Thyroid gland (tissue), 4 donors: ENCODE measurements around the gene SSTR4.

Experiments
- POLR2A ChIP-seq, 2 donors: fragments of 450-650 bp; IDR thresholded peaks; one replicate each; pipeline ENCODE4 v1.6.1; 2017; ENCODE audit warnings: antibody characterized with exemption in 2 of 2, mild to moderate bottlenecking in 2 of 2, moderate library complexity in 1 of 2
- TF ChIP-seq, protein P1 (sequence below), 6 experiments: fragments of 200-600 bp in 3 of 6; fragments of 450-650 bp in 3 of 6; sonication (generic) in 3 of 6; IDR thresholded peaks; one replicate each; pipeline ENCODE4 v1.5.1; 2016 to 2019; ENCODE audit warnings: antibody characterized with exemption in 6 of 6, mild to moderate bottlenecking in 2 of 6, inconsistent platforms in 1 of 6, moderate library complexity in 1 of 6

DNA sequence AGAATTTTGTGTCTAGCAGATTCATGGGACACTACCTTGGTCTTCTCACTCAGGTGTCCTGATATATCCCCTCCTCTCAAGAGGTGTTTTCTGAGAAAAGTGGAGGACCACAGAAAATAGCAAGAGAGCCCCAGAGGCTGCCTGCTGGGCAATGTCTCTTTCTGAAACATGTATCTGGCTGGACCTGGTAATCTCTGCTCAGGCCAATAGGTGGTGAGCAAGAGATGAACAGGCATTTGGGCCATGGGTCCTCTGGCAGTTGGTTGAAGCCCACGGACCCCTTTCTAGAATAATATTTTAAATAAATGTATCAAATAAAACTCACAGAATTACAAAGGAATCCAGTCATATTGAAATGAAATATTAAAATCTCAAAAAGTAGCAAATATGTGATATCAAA is 23.1 kb downstream of the SSTR4 start:
- TF ChIP-seq, protein P1, sequence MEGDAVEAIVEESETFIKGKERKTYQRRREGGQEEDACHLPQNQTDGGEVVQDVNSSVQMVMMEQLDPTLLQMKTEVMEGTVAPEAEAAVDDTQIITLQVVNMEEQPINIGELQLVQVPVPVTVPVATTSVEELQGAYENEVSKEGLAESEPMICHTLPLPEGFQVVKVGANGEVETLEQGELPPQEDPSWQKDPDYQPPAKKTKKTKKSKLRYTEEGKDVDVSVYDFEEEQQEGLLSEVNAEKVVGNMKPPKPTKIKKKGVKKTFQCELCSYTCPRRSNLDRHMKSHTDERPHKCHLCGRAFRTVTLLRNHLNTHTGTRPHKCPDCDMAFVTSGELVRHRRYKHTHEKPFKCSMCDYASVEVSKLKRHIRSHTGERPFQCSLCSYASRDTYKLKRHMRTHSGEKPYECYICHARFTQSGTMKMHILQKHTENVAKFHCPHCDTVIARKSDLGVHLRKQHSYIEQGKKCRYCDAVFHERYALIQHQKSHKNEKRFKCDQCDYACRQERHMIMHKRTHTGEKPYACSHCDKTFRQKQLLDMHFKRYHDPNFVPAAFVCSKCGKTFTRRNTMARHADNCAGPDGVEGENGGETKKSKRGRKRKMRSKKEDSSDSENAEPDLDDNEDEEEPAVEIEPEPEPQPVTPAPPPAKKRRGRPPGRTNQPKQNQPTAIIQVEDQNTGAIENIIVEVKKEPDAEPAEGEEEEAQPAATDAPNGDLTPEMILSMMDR (IDR thresholded peaks at IDR 0.05): no peak
- TF ChIP-seq POLR2A (IDR thresholded peaks at IDR 0.05): no peak
